ENCODE results near the gene CCDC77. TPM values are rescaled to one million over a fixed set of nuclear protein-coding genes. Genes with fewer than 3 reads are reported as not detected.

Gene CCDC77
- total RNA-seq, 1 experiment from 2014 or later, result 12.3 TPM

- Histone ChIP-seq H3K79me2 (ENCODE audit: insufficient read depth, low read length) (no peaks in the 10 kb centered on the region), H3K27me3 (ENCODE audit: insufficient read depth, low read length) (no peaks in the 10 kb centered on the region), H3K9me2 (ENCODE audit: insufficient read depth) (no peaks in the 10 kb centered on the region), H3K9ac (ENCODE audit: low read length) (no peak overlapping the region), H3K27ac (ENCODE audit: low read depth, low read length) (no peak overlapping the region), H3K4me2 (ENCODE audit: low read length) (no peak overlapping the region), H3K4me3 (replicated peaks in 1 of 2; ENCODE audit: low read depth in 1 of 2, low read length in 2 of 2) (no peak overlapping the region), H3K4me1 (ENCODE audit: control insufficient read depth in 1 of 2, insufficient read depth in 2 of 2, low read length in 2 of 2) (no peaks in the 10 kb centered on the region), H2AFZ (ENCODE audit: low read depth, low read length, poor library complexity, severe bottlenecking) (no peak overlapping the region), H3K9me3 (ENCODE audit: control insufficient read depth in 1 of 2, insufficient read depth in 1 of 2, low read depth in 1 of 2, low read length in 2 of 2) (no peaks in the 10 kb centered on the region), H4K20me1 (ENCODE audit: insufficient read depth) (no peaks in the 10 kb centered on the region), H3K36me3 (ENCODE audit: control insufficient read depth in 1 of 2, insufficient read depth in 2 of 2, low read length in 2 of 2) (peaks cover 6 to 21% of the 10 kb centered on the region in 2 experiments; a peak in 3 of 4 replicates)
- RAD21 ChIA-PET (ENCODE audit: low non-redundant PET in 1 of 2, low total read pairs in 2 of 2, uncharacterized antibody in 2 of 2, unreplicated experiment in 2 of 2), result no interaction called here
- intact Hi-C loops (cut with micrococcal nuclease), result no loop called here
- CTCF ChIA-PET, result no interaction called here
- no peak for ATAC-seq
- POLR2A ChIA-PET, result no interaction called here
- DNase-seq (ENCODE audit: low read depth, low spot score), result no peak
- no TSS peak for BruUV-seq (replicated peaks)
- TF ChIP-seq FOSL1 (IDR thresholded peaks at IDR 0.05; ENCODE audit: low read depth) (no peak), CTCF (IDR thresholded peaks at IDR 0.05 in 2 of 3, conservative IDR thresholded peaks at IDR 0.05 in 1 of 3; ENCODE audit: borderline replicate concordance in 1 of 3, insufficient read depth in 1 of 3, low read depth in 2 of 3, low read length in 2 of 3) (no peak), ELF1 (IDR thresholded peaks at IDR 0.05; ENCODE audit: borderline replicate concordance, low read depth) (no peak), CBX3 (IDR thresholded peaks at IDR 0.05; ENCODE audit: low read depth) (no peak), EGR1 (IDR thresholded peaks at IDR 0.05; ENCODE audit: low read depth) (no peak), EZH2 (IDR thresholded peaks at IDR 0.05) (no peak), ZBTB33 (IDR thresholded peaks at IDR 0.05; ENCODE audit: extremely low read depth, insufficient replicate concordance, low read length) (no peak), CEBPB (IDR thresholded peaks at IDR 0.05; ENCODE audit: low read depth) (no peak), ZNF274 (IDR thresholded peaks at IDR 0.05; ENCODE audit: low read depth, low read length) (no peak), YY1 (IDR thresholded peaks at IDR 0.05; ENCODE audit: extremely low read depth, insufficient replicate concordance, low read depth, low read length) (no peak), ATF3 (IDR thresholded peaks at IDR 0.05) (no peak), SRF (IDR thresholded peaks at IDR 0.05; ENCODE audit: low read depth) (no peak), EZH2phosphoT487 (IDR thresholded peaks at IDR 0.05; ENCODE audit: borderline replicate concordance) (no peak), REST (IDR thresholded peaks at IDR 0.05; ENCODE audit: low read depth) (no peak), TCF7L2 (IDR thresholded peaks at IDR 0.05; ENCODE audit: borderline replicate concordance, extremely low read depth, insufficient read depth, insufficient read length) (no peak), SIN3A (IDR thresholded peaks at IDR 0.05; ENCODE audit: low read depth) (no peak), JUND (IDR thresholded peaks at IDR 0.05) (no peak), POLR2A (IDR thresholded peaks at IDR 0.05; ENCODE audit: borderline replicate concordance, extremely low read depth, insufficient read depth, insufficient read length) (no peak)
Measured at GRCh38 chr12:418432-418831, 17.0 kb downstream of the CCDC77 start.

Measured in HCT116 (cell line).